ENCODE data around the gene CCN6.

CCN6 gene

DNA sequence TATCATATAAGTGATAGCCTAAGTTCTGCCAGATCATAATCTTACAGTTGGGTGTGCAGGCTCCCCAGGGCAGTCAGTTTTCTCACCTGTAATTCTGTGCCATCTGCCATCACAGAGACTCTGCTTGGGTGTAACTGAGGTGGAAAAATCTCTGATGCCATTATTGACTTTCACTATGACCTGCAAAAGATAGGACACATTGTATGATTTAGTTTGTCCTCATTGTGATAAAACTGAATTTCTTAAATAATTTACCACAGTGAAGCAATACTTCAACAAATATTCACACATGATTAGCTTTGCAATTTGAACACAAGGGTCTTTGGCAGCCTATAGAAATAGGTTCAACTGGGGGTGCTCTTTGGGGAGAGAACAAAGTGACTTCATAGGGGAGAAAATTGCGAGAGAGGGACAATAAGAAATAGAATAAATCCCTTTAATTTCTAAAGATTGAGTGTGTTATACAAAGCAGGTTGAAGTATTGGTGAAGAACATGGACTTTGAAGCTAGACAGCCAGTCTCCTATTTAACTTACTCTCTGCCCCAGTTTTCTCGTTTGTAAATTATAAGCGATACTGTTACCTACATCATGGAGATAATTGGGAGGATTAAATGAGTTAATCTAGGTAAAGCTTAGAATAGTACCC is 60.8 kb downstream of the CCN6 start:
- DNase-seq (ENCODE audit: low read depth in 2 of 2), result no peak

DNA sequence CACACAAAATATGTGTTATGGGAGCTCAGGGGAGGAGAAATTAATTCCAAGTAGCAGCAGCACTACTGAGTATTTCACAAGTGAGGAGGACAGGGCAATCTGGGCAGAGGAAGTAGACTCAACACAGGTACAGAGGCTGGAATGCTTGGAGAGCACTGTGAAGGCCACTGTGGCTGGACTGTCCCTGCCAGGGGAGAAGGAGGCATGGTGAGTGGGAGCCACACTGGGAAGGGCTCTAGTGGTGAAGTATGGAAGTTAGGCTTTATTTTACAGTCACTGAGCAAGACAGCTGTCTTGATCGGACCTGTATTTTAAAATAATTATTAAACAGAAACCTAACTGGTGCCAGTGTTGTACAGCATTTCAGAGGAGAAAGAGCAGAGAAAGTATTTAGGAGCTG is 62.3 kb downstream of the CCN6 start:
- no peak for DNase-seq (ENCODE audit: low read depth in 2 of 2)

GRCh38 chr6:112117554-112117953 is 63.6 kb downstream of the CCN6 start:
- DNase-seq (ENCODE audit: low read depth in 2 of 2), result no peak

DNA sequence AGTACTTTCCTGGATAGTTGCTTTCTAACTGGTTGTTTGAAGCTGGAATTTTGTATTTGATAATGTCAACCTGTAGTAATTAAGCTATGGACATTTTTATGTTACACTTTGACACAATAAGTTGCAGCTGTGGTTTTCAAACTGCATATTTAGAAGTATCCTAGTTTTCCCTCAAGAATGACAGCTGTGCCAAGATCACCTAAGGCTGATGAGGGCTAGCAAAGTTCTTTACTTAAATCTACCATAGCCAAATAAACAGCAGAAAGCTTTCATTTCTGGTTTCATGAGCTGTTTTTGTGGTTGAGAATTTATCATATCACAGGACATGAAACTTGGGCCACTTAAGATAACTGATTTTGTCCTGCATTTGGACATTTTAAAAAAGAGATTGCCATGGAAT is 64.1 kb downstream of the CCN6 start:
- no peak for DNase-seq (ENCODE audit: low read depth in 2 of 2)
